GM23338 (cell line): ENCODE measurements around the gene THNSL1. TPM values are rescaled to one million over a fixed set of nuclear protein-coding genes. Genes with fewer than 3 reads are reported as not detected.

Experiments used
- ATAC-seq: fragments of 200-7000 bp; cut with Tn5 transposase; 3 replicates; pipeline ENCODE4 v1.9.1; 2020
- DNase-seq: peaks from one replicate; pipeline ENCODE4 v3.0.0-alpha.2; 2015; ENCODE audit warnings: low spot score
- H2AFZ ChIP-seq: fragments of 200-600 bp; sonication (generic); 2 replicates; pipeline ENCODE4 v1.8.0; 2016; ENCODE audit warnings: antibody characterized with exemption, mild to moderate bottlenecking, moderate library complexity
- H3F3A ChIP-seq: fragments of 200-600 bp; sonication (generic); replicated peaks from 2 replicates; pipeline ENCODE4 v1.8.0; 2017; ENCODE audit warnings: antibody characterized with exemption, mixed run types, low read depth
- H3K27ac ChIP-seq: fragments of 200-600 bp; sonication (generic); 2 replicates; pipeline ENCODE4 v1.6.1; 2016; ENCODE audit warnings: low read depth
- H3K27me3 ChIP-seq: fragments of 200-600 bp; sonication (generic); 2 replicates; pipeline ENCODE4 v1.8.0; 2016; ENCODE audit warnings: mild to moderate bottlenecking, mixed run types, moderate library complexity; ENCODE audit not compliant: insufficient read depth
- H3K36me3 ChIP-seq: fragments of 200-600 bp; sonication (generic); 2 replicates; pipeline ENCODE4 v1.8.0; 2016; ENCODE audit warnings: mild to moderate bottlenecking; ENCODE audit not compliant: insufficient read depth
- H3K4me1 ChIP-seq: fragments of 200-600 bp; sonication (generic); 2 replicates; pipeline ENCODE4 v1.8.0; 2016; ENCODE audit warnings: mild to moderate bottlenecking, moderate library complexity; ENCODE audit not compliant: insufficient read depth
- H3K4me2 ChIP-seq: fragments of 200-600 bp; sonication (generic); 2 replicates; pipeline ENCODE4 v1.7.1; 2017; ENCODE audit warnings: mixed run types
- H3K4me3 ChIP-seq: fragments of 200-600 bp; sonication (generic); 2 replicates; pipeline ENCODE4 v1.6.1; 2016; ENCODE audit warnings: mixed run types
- H3K79me2 ChIP-seq: fragments of 200-600 bp; sonication (generic); replicated peaks from 2 replicates; pipeline ENCODE4 v1.8.0; 2017; ENCODE audit warnings: mild to moderate bottlenecking; ENCODE audit not compliant: insufficient read depth
- H3K9me2 ChIP-seq: fragments of 200-600 bp; sonication (generic); 2 replicates; pipeline ENCODE4 v1.8.0; 2017; ENCODE audit not compliant: insufficient read depth
- H4K20me1 ChIP-seq: fragments of 200-600 bp; sonication (generic); replicated peaks from 2 replicates; pipeline ENCODE4 v1.8.0; 2017; ENCODE audit warnings: mild to moderate bottlenecking; ENCODE audit not compliant: insufficient read depth
- H3K27ac Mint-ChIP-seq: 2 replicates; pipeline ENCODE4 v1.8.0; 2020; ENCODE audit warnings: inconsistent platforms, mild to moderate bottlenecking, moderate library complexity, mixed read lengths
- H3K27me3 Mint-ChIP-seq: 3 replicates; pipeline ENCODE4 v1.8.0; 2022; ENCODE audit warnings: low read depth, mild to moderate bottlenecking, moderate library complexity, mixed read lengths, inconsistent platforms; ENCODE audit not compliant: insufficient read depth, poor library complexity
- H3K36me3 Mint-ChIP-seq: 3 replicates; pipeline ENCODE4 v1.8.0; 2021; ENCODE audit warnings: low read depth, mild to moderate bottlenecking, inconsistent platforms, moderate library complexity, mixed read lengths
- H3K4me1 Mint-ChIP-seq: 3 replicates; pipeline ENCODE4 v1.8.0; 2020; ENCODE audit warnings: mild to moderate bottlenecking, inconsistent platforms, mixed read lengths
- H3K4me3 Mint-ChIP-seq: 3 replicates; pipeline ENCODE4 v1.8.0; 2021; ENCODE audit warnings: moderate library complexity, mild to moderate bottlenecking, inconsistent platforms, mixed read lengths
- H3K9me3 Mint-ChIP-seq: 3 replicates; pipeline ENCODE4 v1.8.0; 2020; ENCODE audit warnings: moderate library complexity, mild to moderate bottlenecking, inconsistent platforms, mixed read lengths
- CTCF ChIP-seq, 2 experiments: fragments of 200-600 bp in 1 of 2; sonication (generic) in 1 of 2; conservative IDR thresholded peaks; 2 replicates each; pipeline versions ENCODE4 v1.5.1 to v1.6.1; 2016 to 2017; ENCODE audit warnings: antibody characterized with exemption in 2 of 2, low read depth in 2 of 2, mild to moderate bottlenecking in 2 of 2, moderate library complexity in 1 of 2
- EZH2 ChIP-seq: fragments of 200-600 bp; sonication (generic); IDR thresholded peaks from one replicate; pipeline ENCODE4 v1.8.0; 2017; ENCODE audit warnings: antibody characterized with exemption, mild to moderate bottlenecking, low read depth; ENCODE audit not compliant: unreplicated experiment
- EZH2phosphoT487 ChIP-seq: fragments of 200-600 bp; sonication (generic); IDR thresholded peaks from one replicate; pipeline ENCODE4 v1.8.1; 2018; ENCODE audit warnings: antibody characterized with exemption; ENCODE audit not compliant: unreplicated experiment
- JUNB ChIP-seq: IDR thresholded peaks from one replicate; pipeline ENCODE4 v1.6.1; 2016; ENCODE audit warnings: antibody characterized with exemption; ENCODE audit not compliant: unreplicated experiment
- NANOG ChIP-seq: IDR thresholded peaks from 2 replicates; pipeline ENCODE4 v1.6.1; 2016; ENCODE audit warnings: antibody characterized with exemption, borderline replicate concordance
- STAT1 ChIP-seq: IDR thresholded peaks from one replicate; pipeline ENCODE4 v1.6.1; 2016; ENCODE audit warnings: antibody characterized with exemption; ENCODE audit not compliant: unreplicated experiment
- ZNF331 ChIP-seq: fragments of 250-450 bp; sonication (Bioruptor Pico); IDR thresholded peaks from 2 replicates; pipeline ENCODE4 v1.5.0; 2020; ENCODE audit warnings: low read depth, mild to moderate bottlenecking, moderate library complexity
- polyA plus RNA-seq: library from polyadenylated mRNA; unstranded; fragments of >200 nt; fragmentation: Nextera tagmentation; extraction: Ambion mirVana; gene quantifications from 2 replicates; pipeline ENCODE4 v1.2.1, GENCODE V29; 2016
- total RNA-seq: library from RNA; depleted of rRNA; stranded (reverse); fragments of >200 nt; shearing (Covaris generic); gene quantifications from 2 replicates; pipeline ENCODE4 v1.2.3, GENCODE V29; 2014
- TF ChIP-seq, protein P1 (sequence below): fragments of 250-450 bp; sonication (Bioruptor Pico); IDR thresholded peaks from 2 replicates; pipeline ENCODE4 v1.5.0; 2020; ENCODE audit warnings: mild to moderate bottlenecking, moderate library complexity
- TF ChIP-seq, protein P2 (sequence below): IDR thresholded peaks from one replicate; pipeline ENCODE4 v1.6.1; 2018; ENCODE audit warnings: antibody characterized with exemption; ENCODE audit not compliant: unreplicated experiment

THNSL1 gene
- total and polyA plus RNA-seq, 2 experiments from 2014 or later, result 2.6 to 5.8 TPM

DNA sequence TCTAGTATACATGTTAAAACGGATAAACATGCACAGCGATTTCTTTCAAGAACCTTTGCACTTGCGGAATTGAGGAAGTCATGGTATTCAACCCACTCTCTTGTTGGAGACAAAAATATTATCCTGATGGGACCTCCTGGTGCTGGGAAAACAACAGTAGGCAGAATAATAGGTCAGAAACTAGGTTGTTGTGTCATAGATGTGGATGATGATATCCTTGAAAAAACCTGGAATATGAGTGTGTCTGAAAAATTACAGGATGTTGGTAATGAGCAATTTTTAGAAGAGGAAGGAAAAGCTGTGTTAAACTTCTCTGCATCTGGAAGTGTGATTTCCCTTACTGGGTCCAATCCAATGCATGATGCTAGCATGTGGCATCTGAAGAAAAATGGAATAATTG, 6.9 kb downstream of the THNSL1 start (continued):
- TF ChIP-seq CTCF (conservative IDR thresholded peaks at IDR 0.05; ENCODE audit: low read depth in 2 of 2), result no peak
- TF ChIP-seq EZH2, result no peak
- TF ChIP-seq ZNF331 (CRISPR knock-in tag), result no peak
- TF ChIP-seq JUNB, result no peak
- no peak for TF ChIP-seq NANOG

- no peaks in the 10 kb centered on the region for H3K27me3 ChIP-seq
- H3K4me2 ChIP-seq, result no peak overlapping the region
- no peak overlapping the region for H2AFZ ChIP-seq
- no peak overlapping the region for H3K4me3 ChIP-seq
- H3K9me2 ChIP-seq, result no peaks in the 10 kb centered on the region
- no peaks in the 10 kb centered on the region for H3K9me3 Mint-ChIP-seq
- H3K4me1 Mint-ChIP-seq, result no peaks in the 10 kb centered on the region
- TF ChIP-seq STAT1, result no peak
- TF ChIP-seq NANOG, result no peak
- TF ChIP-seq, protein P1, sequence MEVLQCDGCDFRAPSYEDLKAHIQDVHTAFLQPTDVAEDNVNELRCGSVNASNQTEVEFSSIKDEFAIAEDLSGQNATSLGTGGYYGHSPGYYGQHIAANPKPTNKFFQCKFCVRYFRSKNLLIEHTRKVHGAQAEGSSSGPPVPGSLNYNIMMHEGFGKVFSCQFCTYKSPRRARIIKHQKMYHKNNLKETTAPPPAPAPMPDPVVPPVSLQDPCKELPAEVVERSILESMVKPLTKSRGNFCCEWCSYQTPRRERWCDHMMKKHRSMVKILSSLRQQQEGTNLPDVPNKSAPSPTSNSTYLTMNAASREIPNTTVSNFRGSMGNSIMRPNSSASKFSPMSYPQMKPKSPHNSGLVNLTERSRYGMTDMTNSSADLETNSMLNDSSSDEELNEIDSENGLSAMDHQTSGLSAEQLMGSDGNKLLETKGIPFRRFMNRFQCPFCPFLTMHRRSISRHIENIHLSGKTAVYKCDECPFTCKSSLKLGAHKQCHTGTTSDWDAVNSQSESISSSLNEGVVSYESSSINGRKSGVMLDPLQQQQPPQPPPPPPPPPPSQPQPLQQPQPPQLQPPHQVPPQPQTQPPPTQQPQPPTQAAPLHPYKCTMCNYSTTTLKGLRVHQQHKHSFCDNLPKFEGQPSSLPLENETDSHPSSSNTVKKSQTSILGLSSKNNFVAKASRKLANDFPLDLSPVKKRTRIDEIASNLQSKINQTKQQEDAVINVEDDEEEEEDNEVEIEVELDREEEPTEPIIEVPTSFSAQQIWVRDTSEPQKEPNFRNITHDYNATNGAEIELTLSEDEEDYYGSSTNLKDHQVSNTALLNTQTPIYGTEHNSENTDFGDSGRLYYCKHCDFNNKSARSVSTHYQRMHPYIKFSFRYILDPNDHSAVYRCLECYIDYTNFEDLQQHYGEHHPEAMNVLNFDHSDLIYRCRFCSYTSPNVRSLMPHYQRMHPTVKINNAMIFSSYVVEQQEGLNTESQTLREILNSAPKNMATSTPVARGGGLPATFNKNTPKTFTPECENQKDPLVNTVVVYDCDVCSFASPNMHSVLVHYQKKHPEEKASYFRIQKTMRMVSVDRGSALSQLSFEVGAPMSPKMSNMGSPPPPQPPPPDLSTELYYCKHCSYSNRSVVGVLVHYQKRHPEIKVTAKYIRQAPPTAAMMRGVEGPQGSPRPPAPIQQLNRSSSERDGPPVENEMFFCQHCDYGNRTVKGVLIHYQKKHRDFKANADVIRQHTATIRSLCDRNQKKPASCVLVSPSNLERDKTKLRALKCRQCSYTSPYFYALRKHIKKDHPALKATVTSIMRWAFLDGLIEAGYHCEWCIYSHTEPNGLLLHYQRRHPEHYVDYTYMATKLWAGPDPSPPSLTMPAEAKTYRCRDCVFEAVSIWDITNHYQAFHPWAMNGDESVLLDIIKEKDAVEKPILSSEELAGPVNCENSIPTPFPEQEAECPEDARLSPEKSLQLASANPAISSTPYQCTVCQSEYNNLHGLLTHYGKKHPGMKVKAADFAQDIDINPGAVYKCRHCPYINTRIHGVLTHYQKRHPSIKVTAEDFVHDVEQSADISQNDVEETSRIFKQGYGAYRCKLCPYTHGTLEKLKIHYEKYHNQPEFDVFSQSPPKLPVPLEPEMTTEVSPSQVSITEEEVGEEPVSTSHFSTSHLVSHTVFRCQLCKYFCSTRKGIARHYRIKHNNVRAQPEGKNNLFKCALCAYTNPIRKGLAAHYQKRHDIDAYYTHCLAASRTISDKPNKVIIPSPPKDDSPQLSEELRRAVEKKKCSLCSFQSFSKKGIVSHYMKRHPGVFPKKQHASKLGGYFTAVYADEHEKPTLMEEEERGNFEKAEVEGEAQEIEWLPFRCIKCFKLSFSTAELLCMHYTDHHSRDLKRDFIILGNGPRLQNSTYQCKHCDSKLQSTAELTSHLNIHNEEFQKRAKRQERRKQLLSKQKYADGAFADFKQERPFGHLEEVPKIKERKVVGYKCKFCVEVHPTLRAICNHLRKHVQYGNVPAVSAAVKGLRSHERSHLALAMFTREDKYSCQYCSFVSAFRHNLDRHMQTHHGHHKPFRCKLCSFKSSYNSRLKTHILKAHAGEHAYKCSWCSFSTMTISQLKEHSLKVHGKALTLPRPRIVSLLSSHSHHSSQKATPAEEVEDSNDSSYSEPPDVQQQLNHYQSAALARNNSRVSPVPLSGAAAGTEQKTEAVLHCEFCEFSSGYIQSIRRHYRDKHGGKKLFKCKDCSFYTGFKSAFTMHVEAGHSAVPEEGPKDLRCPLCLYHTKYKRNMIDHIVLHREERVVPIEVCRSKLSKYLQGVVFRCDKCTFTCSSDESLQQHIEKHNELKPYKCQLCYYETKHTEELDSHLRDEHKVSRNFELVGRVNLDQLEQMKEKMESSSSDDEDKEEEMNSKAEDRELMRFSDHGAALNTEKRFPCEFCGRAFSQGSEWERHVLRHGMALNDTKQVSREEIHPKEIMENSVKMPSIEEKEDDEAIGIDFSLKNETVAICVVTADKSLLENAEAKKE (CRISPR knock-in tag), result no peak
- no peak for TF ChIP-seq EZH2phosphoT487
- TF ChIP-seq, protein P2, sequence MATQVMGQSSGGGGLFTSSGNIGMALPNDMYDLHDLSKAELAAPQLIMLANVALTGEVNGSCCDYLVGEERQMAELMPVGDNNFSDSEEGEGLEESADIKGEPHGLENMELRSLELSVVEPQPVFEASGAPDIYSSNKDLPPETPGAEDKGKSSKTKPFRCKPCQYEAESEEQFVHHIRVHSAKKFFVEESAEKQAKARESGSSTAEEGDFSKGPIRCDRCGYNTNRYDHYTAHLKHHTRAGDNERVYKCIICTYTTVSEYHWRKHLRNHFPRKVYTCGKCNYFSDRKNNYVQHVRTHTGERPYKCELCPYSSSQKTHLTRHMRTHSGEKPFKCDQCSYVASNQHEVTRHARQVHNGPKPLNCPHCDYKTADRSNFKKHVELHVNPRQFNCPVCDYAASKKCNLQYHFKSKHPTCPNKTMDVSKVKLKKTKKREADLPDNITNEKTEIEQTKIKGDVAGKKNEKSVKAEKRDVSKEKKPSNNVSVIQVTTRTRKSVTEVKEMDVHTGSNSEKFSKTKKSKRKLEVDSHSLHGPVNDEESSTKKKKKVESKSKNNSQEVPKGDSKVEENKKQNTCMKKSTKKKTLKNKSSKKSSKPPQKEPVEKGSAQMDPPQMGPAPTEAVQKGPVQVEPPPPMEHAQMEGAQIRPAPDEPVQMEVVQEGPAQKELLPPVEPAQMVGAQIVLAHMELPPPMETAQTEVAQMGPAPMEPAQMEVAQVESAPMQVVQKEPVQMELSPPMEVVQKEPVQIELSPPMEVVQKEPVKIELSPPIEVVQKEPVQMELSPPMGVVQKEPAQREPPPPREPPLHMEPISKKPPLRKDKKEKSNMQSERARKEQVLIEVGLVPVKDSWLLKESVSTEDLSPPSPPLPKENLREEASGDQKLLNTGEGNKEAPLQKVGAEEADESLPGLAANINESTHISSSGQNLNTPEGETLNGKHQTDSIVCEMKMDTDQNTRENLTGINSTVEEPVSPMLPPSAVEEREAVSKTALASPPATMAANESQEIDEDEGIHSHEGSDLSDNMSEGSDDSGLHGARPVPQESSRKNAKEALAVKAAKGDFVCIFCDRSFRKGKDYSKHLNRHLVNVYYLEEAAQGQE, result no peak
- no peak overlapping the region for H3K4me3 Mint-ChIP-seq
- no peaks in the 10 kb centered on the region for H3F3A ChIP-seq
- DNase-seq (no peak), ATAC-seq (no peak)
- H3K27ac Mint-ChIP-seq, result no peak overlapping the region
- H3K36me3 Mint-ChIP-seq, result no peaks in the 10 kb centered on the region
- no peaks in the 10 kb centered on the region for H3K36me3 ChIP-seq
- H3K79me2 ChIP-seq, result no peaks in the 10 kb centered on the region
- H4K20me1 ChIP-seq, result no peaks in the 10 kb centered on the region
- H3K4me1 ChIP-seq, result no peaks in the 10 kb centered on the region
- no peak overlapping the region for H3K27ac ChIP-seq
- no peaks in the 10 kb centered on the region for H3K27me3 Mint-ChIP-seq
Measured at GRCh38 chr10:25024528-25024927, 8.1 kb downstream of the THNSL1 start.
